HepG2 (cell line): ENCODE results near the gene CACNA1G. TPM values are rescaled to one million over a fixed set of nuclear protein-coding genes. Genes with fewer than 3 reads are reported as not detected.

Source experiments
- GABPA ChIP-seq, 2 experiments: IDR thresholded peaks; 2 replicates each; pipeline ENCODE4 v1.6.1; 2011 to 2016; ENCODE audit warnings: low read depth in 2 of 2, low read length in 1 of 2, missing biosample characterization in 1 of 2, missing genetic modification characterization in 1 of 2
- HINFP ChIP-seq: sonication (generic); formaldehyde crosslinking; IDR thresholded peaks from 2 replicates; pipeline ENCODE4 v1.4.0; 2020; ENCODE audit warnings: low read depth, mild to moderate bottlenecking, missing genetic modification reagents
- IRX3 ChIP-seq: sonication (generic); formaldehyde crosslinking; IDR thresholded peaks from 2 replicates; pipeline ENCODE4 v1.8.1; 2023; ENCODE audit warnings: mild to moderate bottlenecking, low read depth, missing genetic modification reagents, borderline replicate concordance
- KLF16 ChIP-seq, 2 experiments: sonication (generic) in 1 of 2; formaldehyde crosslinking in 1 of 2; IDR thresholded peaks; 2 replicates each; pipeline versions ENCODE4 v1.6.1 to v1.8.0; 2016 to 2023; ENCODE audit warnings: missing genetic modification reagents in 2 of 2, missing compliant biosample characterization in 1 of 2
- LCORL ChIP-seq, 2 experiments: fragments of 450-650 bp in 1 of 2; sonication (generic) in 1 of 2; formaldehyde crosslinking in 1 of 2; IDR thresholded peaks; 2 replicates each; pipeline versions ENCODE4 v1.5.0 to v1.6.1; 2017 to 2020; ENCODE audit warnings: antibody characterized with exemption in 1 of 2, missing genetic modification reagents in 1 of 2
- MIER2 ChIP-seq: IDR thresholded peaks from 2 replicates; pipeline ENCODE4 v1.6.1; 2016; ENCODE audit warnings: missing biosample characterization, missing genetic modification reagents
- NR2F2 ChIP-seq: IDR thresholded peaks from 2 replicates; pipeline ENCODE4 v1.6.1; 2012; ENCODE audit warnings: low read depth, inconsistent platforms, borderline replicate concordance
- RAD51 ChIP-seq: fragments of 450-650 bp; IDR thresholded peaks from 2 replicates; pipeline ENCODE4 v1.6.1; 2016; ENCODE audit warnings: borderline replicate concordance
- RCOR2 ChIP-seq: IDR thresholded peaks from 2 replicates; pipeline ENCODE4 v1.6.1; 2016; ENCODE audit warnings: missing biosample characterization, missing genetic modification reagents
- RERE ChIP-seq: IDR thresholded peaks from 2 replicates; pipeline ENCODE4 v1.6.1; 2016; ENCODE audit warnings: low read depth, missing genetic modification reagents, missing compliant biosample characterization
- TAF15 ChIP-seq: fragments of 200-400 bp; formaldehyde crosslinking; IDR thresholded peaks from one replicate; pipeline ENCODE4 v1.6.1; 2018; ENCODE audit warnings: mild to moderate bottlenecking, low read depth, low read length; ENCODE audit not compliant: poor library complexity, severe bottlenecking
- TBX2 ChIP-seq: sonication (generic); formaldehyde crosslinking; IDR thresholded peaks from 2 replicates; pipeline ENCODE4 v1.5.0; 2020; ENCODE audit warnings: missing genetic modification reagents, mild to moderate bottlenecking, borderline replicate concordance
- XRCC5 ChIP-seq: fragments of 200-400 bp; formaldehyde crosslinking; optimal IDR thresholded peaks from 2 replicates; pipeline ENCODE3; 2017; ENCODE audit warnings: mild to moderate bottlenecking, low read length
- ZBTB8A ChIP-seq: sonication (generic); formaldehyde crosslinking; IDR thresholded peaks from 2 replicates; pipeline ENCODE4 v1.4.0; 2020; ENCODE audit warnings: mild to moderate bottlenecking, low read depth, missing genetic modification reagents, borderline replicate concordance
- ZEB1 ChIP-seq: IDR thresholded peaks from 2 replicates; pipeline ENCODE4 v1.6.1; 2012; ENCODE audit warnings: mild to moderate bottlenecking, low read depth, inconsistent platforms; ENCODE audit not compliant: insufficient replicate concordance
- ZNF24 ChIP-seq: fragments of 450-650 bp; IDR thresholded peaks from 2 replicates; pipeline ENCODE4 v1.6.1; 2017; ENCODE audit warnings: antibody characterized with exemption, mild to moderate bottlenecking
- ZNF337 ChIP-seq: sonication (generic); formaldehyde crosslinking; IDR thresholded peaks from 2 replicates; pipeline ENCODE4 v1.5.1; 2020; ENCODE audit warnings: missing genetic modification reagents, low read depth, mild to moderate bottlenecking, borderline replicate concordance
- ZNF33A ChIP-seq: sonication (generic); formaldehyde crosslinking; IDR thresholded peaks from 2 replicates; pipeline ENCODE4 v1.5.1; 2020; ENCODE audit warnings: missing genetic modification reagents, mild to moderate bottlenecking, moderate library complexity, borderline replicate concordance
- ZNF354B ChIP-seq: sonication (generic); formaldehyde crosslinking; IDR thresholded peaks from 2 replicates; pipeline ENCODE4 v1.8.0; 2022; ENCODE audit warnings: mild to moderate bottlenecking, missing genetic modification reagents
- ZNF383 ChIP-seq: sonication (generic); formaldehyde crosslinking; IDR thresholded peaks from 2 replicates; pipeline ENCODE4 v1.4.0; 2020; ENCODE audit warnings: missing genetic modification reagents, mild to moderate bottlenecking, borderline replicate concordance
- ZNF468 ChIP-seq: sonication (generic); formaldehyde crosslinking; IDR thresholded peaks from 2 replicates; pipeline ENCODE4 v1.8.0; 2022; ENCODE audit warnings: mild to moderate bottlenecking, moderate library complexity, missing genetic modification reagents
- ZNF589 ChIP-seq: sonication (generic); formaldehyde crosslinking; conservative IDR thresholded peaks from 2 replicates; pipeline ENCODE4 v1.8.0; 2022; ENCODE audit warnings: mild to moderate bottlenecking, moderate library complexity, missing genetic modification reagents
- ZNF672 ChIP-seq: sonication (generic); formaldehyde crosslinking; IDR thresholded peaks from 2 replicates; pipeline ENCODE4 v1.8.1; 2022; ENCODE audit warnings: missing genetic modification reagents
- ZNF788 ChIP-seq: sonication (generic); formaldehyde crosslinking; IDR thresholded peaks from 2 replicates; pipeline ENCODE4 v1.5.0; 2020; ENCODE audit warnings: mild to moderate bottlenecking, missing genetic modification reagents, borderline replicate concordance
- polyA plus RNA-seq, 8 experiments: library from polyadenylated mRNA; depleted of rRNA in 3 of 8; stranded (reverse) in 7 of 8; unstranded in 1 of 8; fragments of >200 nt; fragmentation: Illumina TruSeq in 4 of 8; extraction: Trizol in 4 of 8; gene quantifications; 2 replicates each; pipeline versions ENCODE4 v1.2.1 to v1.2.3, GENCODE V29; 2011 to 2016; ENCODE audit warnings: low read depth in 4 of 8, missing spikeins in 1 of 8, mixed read lengths in 1 of 8; ENCODE audit not compliant: insufficient read depth in 1 of 8
- total RNA-seq, 5 experiments: library from RNA; depleted of rRNA; stranded (reverse); fragments of >200 nt; fragmentation: Illumina TruSeq; extraction: Trizol; gene quantifications; 2 replicates each; pipeline ENCODE4 v1.2.3, GENCODE V29; 2016; ENCODE audit warnings: low read depth in 1 of 5

The CACNA1G gene
- total and polyA plus RNA-seq, 2 of the 13 experiments (the other 11 are each of a cell fraction or from before 2014, with no cell fraction given) = 0.02 TPM; not detected in 1

GRCh38 chr17:50640686-50641351 lies 80.3 kb downstream of the CACNA1G start (continued):
- TF ChIP-seq MIER2 (CRISPR knock-in tag) (no peak), RCOR2 (0 out of 2 replicates have a peak, but pooled peaks have one; percentile 46), TBX2 (CRISPR knock-in tag) (peak; percentile 77), IRX3 (CRISPR knock-in tag) (no peak), GABPA (IDR thresholded peaks at IDR 0.05; ENCODE audit: low read depth, low read length) (no peak), GABPA (CRISPR knock-in tag; IDR thresholded peaks at IDR 0.05; ENCODE audit: low read depth) (no peak), NR2F2 (peak; percentile 82), ZNF788 (peak; percentile 42; the same call in 1 of the 2 replicates), ZBTB8A (CRISPR knock-in tag) (no peak), ZNF24 (no peak), XRCC5 (peak; percentile 11), KLF16 (CRISPR knock-in tag; IDR thresholded peaks at IDR 0.05) (0 out of 4 replicates have a peak, but pooled peaks of 1 of the 2 experiments have one; percentile 18), ZNF589 (CRISPR knock-in tag) (no peak), ZNF468 (CRISPR knock-in tag) (no peak), RERE (CRISPR knock-in tag) (peak; percentile 43; the same call in 1 of the 2 replicates), ZEB1 (no peak), RAD51 (no peak), ZNF672 (CRISPR knock-in tag) (no peak), HINFP (CRISPR knock-in tag) (no peak), ZNF354B (CRISPR knock-in tag) (no peak), TAF15 (no peak), ZNF33A (CRISPR knock-in tag) (no peak), LCORL (IDR thresholded peaks at IDR 0.05) (peak; percentile 59; the same call in 1 of the 2 replicates), LCORL (CRISPR knock-in tag; IDR thresholded peaks at IDR 0.05) (peak; percentile 96), ZNF383 (CRISPR knock-in tag) (no peak), ZNF337 (no peak)
